ENCODE measurements around the gene SFT2D1.

GRCh38 chr6:166346449-166346848 is 4.1 kb upstream of the SFT2D1 start:
- TF ChIP-seq POLR2A (IDR thresholded peaks at IDR 0.05) (no peak), CTCF (IDR thresholded peaks at IDR 0.05) (no peak)
